Neuronal stem cell (in vitro differentiated cells): ENCODE data around the gene ABCB4.
"Not testable (repeated sequence)": the region's sequence is repeated elsewhere in the genome, so short reads cannot be mapped to it uniquely, and the experiment has no call there.

Source experiments
- DNase-seq: peaks from one replicate; pipeline ENCODE4 v3.0.0-alpha.2; 2013; ENCODE audit warnings: low spot score
- H2AFZ ChIP-seq: one replicate; pipeline ENCODE4 v1.6.1; 2013; ENCODE audit warnings: mild to moderate bottlenecking, low read length, inconsistent platforms
- H2AK5ac ChIP-seq: 2 replicates; pipeline ENCODE4 v1.6.1; 2013; ENCODE audit warnings: low read depth, mild to moderate bottlenecking, inconsistent platforms, low read length, moderate library complexity, mixed read lengths
- H2BK120ac ChIP-seq: 2 replicates; pipeline ENCODE4 v1.6.1; 2013; ENCODE audit warnings: low read depth, mild to moderate bottlenecking, inconsistent platforms, low read length, moderate library complexity, mixed read lengths
- H2BK12ac ChIP-seq: one replicate; pipeline ENCODE4 v1.6.1; 2013; ENCODE audit warnings: low read length, inconsistent platforms
- H2BK15ac ChIP-seq: 2 replicates; pipeline ENCODE4 v1.6.1; 2013; ENCODE audit warnings: mild to moderate bottlenecking, low read length, inconsistent platforms, mixed read lengths
- H2BK5ac ChIP-seq: one replicate; pipeline ENCODE4 v1.6.1; 2013; ENCODE audit warnings: inconsistent platforms, mild to moderate bottlenecking, low read length, moderate library complexity
- H3K14ac ChIP-seq: one replicate; pipeline ENCODE4 v1.6.1; 2013; ENCODE audit warnings: low read length, inconsistent platforms
- H3K18ac ChIP-seq: 2 replicates; pipeline ENCODE4 v1.6.1; 2013; ENCODE audit warnings: low read length, inconsistent platforms
- H3K23ac ChIP-seq: 2 replicates; pipeline ENCODE4 v1.6.1; 2013; ENCODE audit warnings: low read depth, mild to moderate bottlenecking, mixed read lengths, low read length, inconsistent platforms; ENCODE audit not compliant: poor library complexity
- H3K27ac ChIP-seq: replicated peaks from 3 replicates; pipeline ENCODE4 v1.5.1; 2013; ENCODE audit warnings: low read length, inconsistent platforms
- H3K27me3 ChIP-seq, 3 experiments: 2 replicates each; pipeline ENCODE4 v1.6.1; 2013; ENCODE audit warnings: low read length in 3 of 3, mild to moderate bottlenecking in 2 of 3, inconsistent platforms in 1 of 3, low read depth in 1 of 3, mixed read lengths in 1 of 3, moderate library complexity in 1 of 3; ENCODE audit not compliant: control insufficient read depth in 3 of 3, insufficient read depth in 3 of 3
- H3K36me3 ChIP-seq, 2 donors: replicated peaks in 1 of 2; 2 replicates each; pipeline ENCODE4 v1.6.1; 2013; ENCODE audit warnings: low read length in 2 of 2; ENCODE audit not compliant: control insufficient read depth in 2 of 2, insufficient read depth in 2 of 2
- H3K4ac ChIP-seq: 2 replicates; pipeline ENCODE4 v1.6.1; 2013; ENCODE audit warnings: inconsistent platforms, mild to moderate bottlenecking, low read length, moderate library complexity
- H3K4me1 ChIP-seq, 2 donors: 1 replicate in 1 of 2; 2 replicates in 1 of 2; pipeline ENCODE4 v1.6.1; 2013; ENCODE audit warnings: low read length in 2 of 2, low read depth in 1 of 2; ENCODE audit not compliant: control insufficient read depth in 2 of 2, insufficient read depth in 1 of 2
- H3K4me2 ChIP-seq: one replicate; pipeline ENCODE4 v1.6.1; 2013; ENCODE audit warnings: mild to moderate bottlenecking, low read length, inconsistent platforms; ENCODE audit not compliant: insufficient read depth, poor library complexity, severe bottlenecking
- H3K4me3 ChIP-seq, 2 donors: 2 replicates each; pipeline ENCODE4 v1.5.1; 2013; ENCODE audit warnings: low read length in 2 of 2, mild to moderate bottlenecking in 2 of 2, inconsistent platforms in 1 of 2, moderate library complexity in 1 of 2
- H3K79me1 ChIP-seq: one replicate; pipeline ENCODE4 v1.6.1; 2013; ENCODE audit warnings: low read depth, mild to moderate bottlenecking, inconsistent platforms, low read length, moderate library complexity
- H3K9ac ChIP-seq: one replicate; pipeline ENCODE4 v1.6.1; 2013; ENCODE audit warnings: mild to moderate bottlenecking, low read depth, low read length, inconsistent platforms; ENCODE audit not compliant: poor library complexity
- H3K9me3 ChIP-seq, 2 donors: replicated peaks in 1 of 2; 2 replicates each; pipeline versions ENCODE3 to v1.6.1; 2013; ENCODE audit warnings: low read length in 2 of 2, mild to moderate bottlenecking in 2 of 2, inconsistent platforms in 1 of 2, low read depth in 1 of 2, mixed read lengths in 1 of 2, moderate library complexity in 1 of 2; ENCODE audit not compliant: control insufficient read depth in 2 of 2, insufficient read depth in 1 of 2
- H4K8ac ChIP-seq: one replicate; pipeline ENCODE4 v1.6.1; 2013; ENCODE audit warnings: low read depth, mild to moderate bottlenecking, inconsistent platforms, low read length, moderate library complexity
- H4K91ac ChIP-seq: one replicate; pipeline ENCODE4 v1.6.1; 2013; ENCODE audit warnings: low read length, low read depth, mild to moderate bottlenecking, inconsistent platforms; ENCODE audit not compliant: poor library complexity
- WGBS, 2 donors: extraction: QIAGEN DNeasy Blood & Tissue Kit; methylation state at CpG; one replicate each; pipeline ENCODE4 v1.1.7; 2013; ENCODE audit warnings: missing lambda C conversion rate in 2 of 2, mixed read lengths in 1 of 2; ENCODE audit not compliant: insufficient read length in 2 of 2, insufficient replicate concordance in 1 of 2; ENCODE audit errors: extremely low coverage in 2 of 2; 5-methylcytosine and 5-hydroxymethylcytosine counted together

ABCB4 gene

GRCh38 chr7:87473192-87473591 is 2.3 kb downstream of the ABCB4 start:
- Histone ChIP-seq H3K79me1 (no peaks in the 10 kb centered on the region), H3K27me3 (peaks cover 0 to 18% (median 0%) of the 10 kb centered on the region in 3 experiments), H3K18ac (no peak overlapping the region), H3K27ac (no peak overlapping the region), H3K4ac (no peak overlapping the region), H2BK120ac (no peak overlapping the region), H3K23ac (no peak overlapping the region), H3K9ac (no peak overlapping the region), H2AK5ac (no peak overlapping the region), H3K9me3 (peaks cover 0 to 6% of the 10 kb centered on the region in 2 donors), H3K4me1 (peaks cover 4 to 14% of the 10 kb centered on the region in 2 donors), H2BK12ac (no peak overlapping the region), H3K36me3 (no peaks in the 10 kb centered on the region), H2BK5ac (no peak overlapping the region), H3K14ac (no peak overlapping the region), H4K8ac (no peak overlapping the region), H3K4me3 (no peak overlapping the region), H3K4me2 (no peak overlapping the region), H2BK15ac (no peak overlapping the region), H4K91ac (no peak overlapping the region), H2AFZ (no peak overlapping the region)
- DNase-seq = no peak
- no CpG with 5 or more reads among the region's 2 CpGs for WGBS, 2 donors

GRCh38 chr7:87471473-87471872 is 4.0 kb downstream of the ABCB4 start:
- H3K4ac ChIP-seq = no peak overlapping the region
- H4K8ac ChIP-seq = no peak overlapping the region
- no peaks in the 10 kb centered on the region for H3K79me1 ChIP-seq
- no peak overlapping the region for H2BK120ac ChIP-seq
- H3K14ac ChIP-seq = no peak overlapping the region
- no peaks in the 10 kb centered on the region for H3K36me3 ChIP-seq
- H3K9me3 ChIP-seq = peaks cover 0 to 6% of the 10 kb centered on the region in 2 donors
- no peak overlapping the region for H3K9ac ChIP-seq
- H3K4me2 ChIP-seq = no peak overlapping the region
- H2AK5ac ChIP-seq = no peak overlapping the region
- no peak overlapping the region for H2BK15ac ChIP-seq
- H3K27ac ChIP-seq = no peak overlapping the region
- no peak overlapping the region for H2AFZ ChIP-seq
- DNase-seq = no peak
- H4K91ac ChIP-seq = no peak overlapping the region
- H3K18ac ChIP-seq = no peak overlapping the region
- H3K27me3 ChIP-seq = peaks cover 0 to 17% (median 0%) of the 10 kb centered on the region in 3 experiments
- no peak overlapping the region for H2BK5ac ChIP-seq
- no CpG with 5 or more reads among the region's 2 CpGs for WGBS, 2 donors
- H3K23ac ChIP-seq = no peak overlapping the region
- no peak overlapping the region for H2BK12ac ChIP-seq
- no peak overlapping the region for H3K4me3 ChIP-seq
- H3K4me1 ChIP-seq = peaks cover 4 to 14% of the 10 kb centered on the region in 2 donors

GRCh38 chr7:87469204-87469603 is 6.3 kb downstream of the ABCB4 start:
- not testable (repeated sequence) for H3K18ac ChIP-seq, H4K91ac ChIP-seq, H3K9ac ChIP-seq, H3K4me1 ChIP-seq, H2AK5ac ChIP-seq, H2BK15ac ChIP-seq, H3K9me3 ChIP-seq, H3K4ac ChIP-seq, H2BK5ac ChIP-seq, H2BK12ac ChIP-seq, H3K27ac ChIP-seq, H4K8ac ChIP-seq, H3K79me1 ChIP-seq, H3K23ac ChIP-seq, H3K36me3 ChIP-seq, H3K27me3 ChIP-seq, H2AFZ ChIP-seq, H3K4me3 ChIP-seq, H3K4me2 ChIP-seq, H2BK120ac ChIP-seq, H3K14ac ChIP-seq, DNase-seq

- not testable (repeated sequence) for H2BK120ac ChIP-seq, H3K4me1 ChIP-seq, H2BK15ac ChIP-seq, H2AFZ ChIP-seq, H3K36me3 ChIP-seq, H3K4ac ChIP-seq, H3K18ac ChIP-seq, H3K9ac ChIP-seq, H3K79me1 ChIP-seq, H2BK5ac ChIP-seq, H3K4me3 ChIP-seq, H3K27me3 ChIP-seq, H3K9me3 ChIP-seq, H4K8ac ChIP-seq, H3K23ac ChIP-seq, H2BK12ac ChIP-seq, H3K14ac ChIP-seq, DNase-seq, H2AK5ac ChIP-seq, H3K4me2 ChIP-seq, H4K91ac ChIP-seq, H3K27ac ChIP-seq
- no CpG with 5 or more reads among the region's 7 CpGs for WGBS, 2 donors
Measured at GRCh38 chr7:87465534-87465880, 10.0 kb downstream of the ABCB4 start.
